Measurements from ENCODE around the gene ANO4.

ANO4 gene

DNA sequence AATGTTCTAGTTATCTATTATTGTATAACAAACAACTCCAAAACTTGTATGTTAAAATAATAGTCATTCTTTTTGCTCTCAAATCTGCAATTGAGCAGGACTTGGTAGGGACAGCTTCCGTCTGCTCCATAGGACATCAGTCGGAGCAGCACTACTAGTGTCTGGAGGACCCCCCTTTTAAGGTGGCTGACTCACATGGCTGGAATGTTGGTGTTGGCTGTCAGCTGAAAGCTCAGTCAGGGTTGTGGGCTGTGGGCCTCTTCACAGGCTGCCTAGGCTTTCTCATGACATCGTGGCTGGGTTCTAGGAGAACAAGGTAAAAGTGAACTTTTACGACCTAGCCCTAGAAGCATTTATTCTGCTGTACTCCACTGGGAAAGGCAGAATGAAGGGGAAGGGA, 160.6 kb downstream of the ANO4 start:
- H3K36me3 ChIP-seq (ENCODE audit: control insufficient read depth in 2 of 2, insufficient read depth in 2 of 2, low read length in 2 of 2): no peaks in the 10 kb centered on the region
- H3K27me3 ChIP-seq (ENCODE audit: control insufficient read depth in 2 of 2, insufficient read depth in 2 of 2, low read length in 2 of 2): no peaks in the 10 kb centered on the region
- no peak overlapping the region for H3K4me3 ChIP-seq (ENCODE audit: low read length in 2 of 2)
- H3K4me1 ChIP-seq (ENCODE audit: control insufficient read depth in 2 of 2, insufficient read depth in 2 of 2, low read length in 2 of 2): no peaks in the 10 kb centered on the region
- H3K9me3 ChIP-seq (ENCODE audit: control insufficient read depth in 2 of 2, low read length in 2 of 2): no peaks in the 10 kb centered on the region
- H3K27ac ChIP-seq (ENCODE audit: low read depth in 2 of 2, low read length in 2 of 2): no peak overlapping the region
- H3K9ac ChIP-seq (ENCODE audit: low read depth in 1 of 2, low read length in 2 of 2): no peak overlapping the region

DNA sequence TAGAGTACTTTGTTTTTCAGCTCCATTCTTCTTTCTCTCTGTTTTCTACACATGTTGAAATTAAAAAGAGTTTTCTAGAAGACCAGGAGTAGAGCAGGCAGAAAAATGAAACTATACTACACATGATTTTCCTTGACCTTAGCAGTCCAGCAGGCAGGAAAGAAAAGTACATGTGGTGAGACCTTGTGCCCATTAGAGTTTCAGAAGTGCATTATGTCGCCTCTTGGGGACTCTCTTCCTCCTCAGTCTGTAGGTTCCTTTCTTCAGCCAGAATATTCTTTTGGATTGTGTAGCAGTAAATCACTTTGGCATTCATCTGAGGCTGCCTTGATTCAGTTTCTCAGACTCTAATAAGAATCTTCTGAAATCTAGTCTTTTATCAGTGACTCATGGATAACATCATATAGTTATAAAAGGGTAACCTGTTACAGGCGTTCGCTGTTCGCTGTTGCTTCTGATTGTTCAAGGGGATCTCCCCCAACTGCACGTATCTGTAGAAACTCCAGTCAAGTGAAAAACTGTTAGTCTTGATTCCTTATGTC, 161.8 kb downstream of the ANO4 start:
- H3K4me1 ChIP-seq (ENCODE audit: control insufficient read depth in 2 of 2, insufficient read depth in 2 of 2, low read length in 2 of 2): no peaks in the 10 kb centered on the region
- H3K9me3 ChIP-seq (ENCODE audit: control insufficient read depth in 2 of 2, low read length in 2 of 2): no peaks in the 10 kb centered on the region
- H3K4me3 ChIP-seq (ENCODE audit: low read length in 2 of 2): no peak overlapping the region
- no peaks in the 10 kb centered on the region for H3K36me3 ChIP-seq (ENCODE audit: control insufficient read depth in 2 of 2, insufficient read depth in 2 of 2, low read length in 2 of 2)
- H3K27ac ChIP-seq (ENCODE audit: low read depth in 2 of 2, low read length in 2 of 2): no peak overlapping the region
- no peak overlapping the region for H3K9ac ChIP-seq (ENCODE audit: low read depth in 1 of 2, low read length in 2 of 2)
- H3K27me3 ChIP-seq (ENCODE audit: control insufficient read depth in 2 of 2, insufficient read depth in 2 of 2, low read length in 2 of 2): no peaks in the 10 kb centered on the region

DNA sequence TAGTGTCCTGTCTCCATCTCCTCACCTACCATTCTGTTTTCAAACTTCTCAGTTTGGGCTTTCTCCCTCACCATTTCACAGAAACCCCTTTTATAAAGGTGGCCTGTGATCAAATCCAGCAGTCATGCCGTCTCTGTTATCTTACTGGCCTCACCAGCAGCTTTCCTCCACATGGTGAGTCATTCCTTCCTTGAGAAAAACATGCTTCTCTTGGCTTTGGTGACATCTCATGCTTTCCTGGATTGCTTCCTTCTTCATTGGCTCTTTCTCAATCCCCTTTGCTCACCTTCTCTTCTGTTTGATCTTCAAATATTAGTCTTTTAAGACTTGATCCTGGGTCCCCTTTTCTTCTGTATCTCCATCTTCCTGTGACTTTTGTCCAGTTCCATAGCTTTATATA, 164.9 kb downstream of the ANO4 start:
- no peaks in the 10 kb centered on the region for H3K9me3 ChIP-seq (ENCODE audit: control insufficient read depth in 2 of 2, low read length in 2 of 2)

DNA sequence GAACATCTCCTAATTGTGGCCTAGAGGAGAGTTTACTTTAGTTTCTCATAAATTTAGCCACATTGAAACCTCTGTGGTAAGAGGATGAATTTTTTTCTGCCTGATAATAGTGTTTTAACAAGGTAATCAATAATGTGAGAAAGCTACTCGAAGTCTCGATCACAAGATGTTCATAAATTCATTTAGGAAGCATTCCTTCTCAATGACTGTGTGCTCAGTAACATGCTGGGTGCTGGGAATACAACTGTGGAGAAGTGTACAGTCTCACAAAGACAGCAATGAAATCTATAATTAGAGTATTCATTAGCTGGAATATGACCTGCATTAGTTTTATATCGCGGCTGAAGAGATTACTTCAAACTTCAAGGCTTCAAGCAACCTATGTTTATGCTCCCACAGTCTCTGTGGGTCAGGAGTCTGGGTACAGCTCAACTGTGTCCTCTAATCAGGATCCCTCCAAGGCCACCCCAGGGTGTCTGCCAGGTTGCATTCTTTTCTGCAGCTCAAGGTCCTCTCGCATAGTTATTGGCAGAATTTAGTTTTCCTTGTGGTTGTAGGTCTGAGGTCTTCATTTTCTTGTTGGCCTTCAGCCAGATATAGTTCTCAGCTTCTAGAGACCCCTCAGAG, 167.6 kb downstream of the ANO4 start:
- H3K4me1 ChIP-seq (ENCODE audit: control insufficient read depth in 2 of 2, insufficient read depth in 2 of 2, low read length in 2 of 2): no peaks in the 10 kb centered on the region
- H3K27ac ChIP-seq (ENCODE audit: low read depth in 2 of 2, low read length in 2 of 2): no peak overlapping the region
- no peaks in the 10 kb centered on the region for H3K9me3 ChIP-seq (ENCODE audit: control insufficient read depth in 2 of 2, low read length in 2 of 2)
- H3K9ac ChIP-seq (ENCODE audit: low read depth in 1 of 2, low read length in 2 of 2): no peak overlapping the region
- no peak overlapping the region for H3K4me3 ChIP-seq (ENCODE audit: low read length in 2 of 2)
- H3K36me3 ChIP-seq (ENCODE audit: control insufficient read depth in 2 of 2, insufficient read depth in 2 of 2, low read length in 2 of 2): no peaks in the 10 kb centered on the region
- no peaks in the 10 kb centered on the region for H3K27me3 ChIP-seq (ENCODE audit: control insufficient read depth in 2 of 2, insufficient read depth in 2 of 2, low read length in 2 of 2)

More for the DNA sequence above, 164.9 kb downstream of the ANO4 start:
- no peaks in the 10 kb centered on the region for H3K36me3 ChIP-seq (ENCODE audit: control insufficient read depth in 2 of 2, insufficient read depth in 2 of 2, low read length in 2 of 2)
- H3K4me1 ChIP-seq (ENCODE audit: control insufficient read depth in 2 of 2, insufficient read depth in 2 of 2, low read length in 2 of 2): no peaks in the 10 kb centered on the region
- no peak overlapping the region for H3K4me3 ChIP-seq (ENCODE audit: low read length in 2 of 2)
- H3K9ac ChIP-seq (ENCODE audit: low read depth in 1 of 2, low read length in 2 of 2): no peak overlapping the region
- H3K27me3 ChIP-seq (ENCODE audit: control insufficient read depth in 2 of 2, insufficient read depth in 2 of 2, low read length in 2 of 2): no peaks in the 10 kb centered on the region
- H3K27ac ChIP-seq (ENCODE audit: low read depth in 2 of 2, low read length in 2 of 2): no peak overlapping the region

DNA sequence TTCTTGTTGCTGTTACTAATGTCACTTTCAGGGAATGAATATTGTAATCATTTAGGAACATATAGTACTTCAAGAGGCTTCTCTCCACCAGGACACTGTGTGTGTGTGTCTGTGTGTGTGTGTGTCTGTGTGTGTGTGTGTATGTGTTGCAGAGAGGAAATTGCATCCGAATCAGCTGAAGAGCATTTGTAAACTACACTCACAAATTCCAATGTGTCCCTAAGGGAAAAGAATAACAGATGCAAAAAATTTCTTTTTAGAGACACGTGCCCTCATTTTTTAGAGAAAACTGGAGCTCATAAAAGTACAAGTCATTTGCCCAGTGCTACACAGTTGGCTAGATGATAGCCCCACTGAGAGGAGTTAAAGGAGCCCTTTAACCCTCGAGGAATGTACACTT, 168.8 kb downstream of the ANO4 start:
- no peak overlapping the region for H3K27ac ChIP-seq (ENCODE audit: low read depth in 2 of 2, low read length in 2 of 2)
- no peak overlapping the region for H3K9ac ChIP-seq (ENCODE audit: low read depth in 1 of 2, low read length in 2 of 2)
- no peaks in the 10 kb centered on the region for H3K27me3 ChIP-seq (ENCODE audit: control insufficient read depth in 2 of 2, insufficient read depth in 2 of 2, low read length in 2 of 2)
- H3K36me3 ChIP-seq (ENCODE audit: control insufficient read depth in 2 of 2, insufficient read depth in 2 of 2, low read length in 2 of 2): no peaks in the 10 kb centered on the region
- H3K9me3 ChIP-seq (ENCODE audit: control insufficient read depth in 2 of 2, low read length in 2 of 2): no peaks in the 10 kb centered on the region
- H3K4me3 ChIP-seq (ENCODE audit: low read length in 2 of 2): no peak overlapping the region
- no peaks in the 10 kb centered on the region for H3K4me1 ChIP-seq (ENCODE audit: control insufficient read depth in 2 of 2, insufficient read depth in 2 of 2, low read length in 2 of 2)

DNA sequence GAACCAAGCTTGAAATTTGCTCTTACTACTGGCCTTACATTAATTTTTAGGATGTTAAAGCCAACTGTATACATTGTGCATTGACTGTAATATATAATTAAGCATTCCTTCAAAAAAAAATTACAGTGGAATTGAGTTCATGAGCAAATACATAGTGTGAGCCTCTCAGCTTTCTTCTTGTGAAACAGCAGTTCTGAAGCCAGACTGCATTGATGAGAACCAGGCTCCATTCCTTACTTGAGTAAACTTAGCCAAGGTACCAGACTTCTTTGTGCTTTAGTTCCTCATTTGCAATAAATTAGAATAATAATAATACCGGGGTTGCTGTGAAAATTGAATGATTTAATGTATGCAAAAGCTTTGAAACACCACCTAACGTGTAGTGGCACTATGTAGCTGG, 169.5 kb downstream of the ANO4 start:
- Histone ChIP-seq H3K4me1 (ENCODE audit: control insufficient read depth in 2 of 2, insufficient read depth in 2 of 2, low read length in 2 of 2) (peaks cover 0 to 4% of the 10 kb centered on the region in 2 donors), H3K9me3 (ENCODE audit: control insufficient read depth in 2 of 2, low read length in 2 of 2) (no peaks in the 10 kb centered on the region), H3K27me3 (ENCODE audit: control insufficient read depth in 2 of 2, insufficient read depth in 2 of 2, low read length in 2 of 2) (no peaks in the 10 kb centered on the region), H3K9ac (ENCODE audit: low read depth in 1 of 2, low read length in 2 of 2) (no peak overlapping the region), H3K4me3 (ENCODE audit: low read length in 2 of 2) (no peak overlapping the region), H3K36me3 (ENCODE audit: control insufficient read depth in 2 of 2, insufficient read depth in 2 of 2, low read length in 2 of 2) (no peaks in the 10 kb centered on the region), H3K27ac (ENCODE audit: low read depth in 2 of 2, low read length in 2 of 2) (no peak overlapping the region)

DNA sequence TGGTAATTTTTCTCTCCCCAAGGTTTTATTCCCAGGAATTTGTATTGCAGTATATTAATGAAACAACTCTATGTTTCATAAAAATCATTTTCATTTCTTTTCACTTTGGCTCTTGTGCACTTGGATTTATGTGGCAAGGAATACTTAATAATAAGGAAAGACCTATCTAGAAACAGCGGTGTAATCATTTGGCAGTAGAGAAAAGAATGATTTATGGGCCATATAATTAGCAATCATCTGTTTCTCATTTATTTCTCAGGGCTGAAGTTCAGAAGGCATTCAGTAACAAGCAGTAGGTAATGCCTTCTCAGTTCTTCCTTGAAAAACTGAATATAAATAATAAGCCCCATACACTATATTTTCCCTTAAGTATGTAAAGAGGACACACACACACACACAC, 172.6 kb downstream of the ANO4 start:
- Histone ChIP-seq H3K9ac (ENCODE audit: low read depth in 1 of 2, low read length in 2 of 2) (no peak overlapping the region), H3K4me3 (ENCODE audit: low read length in 2 of 2) (no peak overlapping the region), H3K27ac (ENCODE audit: low read depth in 2 of 2, low read length in 2 of 2) (no peak overlapping the region), H3K27me3 (ENCODE audit: control insufficient read depth in 2 of 2, insufficient read depth in 2 of 2, low read length in 2 of 2) (no peaks in the 10 kb centered on the region), H3K9me3 (ENCODE audit: control insufficient read depth in 2 of 2, low read length in 2 of 2) (no peaks in the 10 kb centered on the region), H3K36me3 (ENCODE audit: control insufficient read depth in 2 of 2, insufficient read depth in 2 of 2, low read length in 2 of 2) (no peaks in the 10 kb centered on the region), H3K4me1 (ENCODE audit: control insufficient read depth in 2 of 2, insufficient read depth in 2 of 2, low read length in 2 of 2) (peaks cover 0 to 6% of the 10 kb centered on the region in 2 donors)

DNA sequence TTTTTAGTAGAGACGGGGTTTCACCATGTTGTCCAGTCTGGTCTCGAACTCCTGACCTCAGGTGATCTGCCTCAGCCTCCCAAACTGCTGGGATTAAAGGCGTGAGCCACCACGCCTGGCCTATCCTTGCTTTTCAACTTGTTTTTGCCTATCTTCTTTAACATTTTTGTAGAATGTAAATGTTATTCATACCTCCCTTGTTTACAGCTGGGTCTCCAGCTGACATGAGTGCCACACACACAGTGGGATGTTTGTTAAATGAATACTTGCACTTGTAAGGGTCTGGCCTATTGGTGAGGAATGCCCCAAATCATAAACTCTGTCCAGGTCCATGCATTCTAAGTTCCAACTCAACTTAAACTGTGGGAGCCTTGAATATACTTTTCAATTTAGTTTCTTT, 176.3 kb downstream of the ANO4 start:
- no peaks in the 10 kb centered on the region for H3K9me3 ChIP-seq (ENCODE audit: control insufficient read depth in 2 of 2, low read length in 2 of 2)
- no peak overlapping the region for H3K27ac ChIP-seq (ENCODE audit: low read depth in 2 of 2, low read length in 2 of 2)
- no peaks in the 10 kb centered on the region for H3K27me3 ChIP-seq (ENCODE audit: control insufficient read depth in 2 of 2, insufficient read depth in 2 of 2, low read length in 2 of 2)
- H3K4me1 ChIP-seq (ENCODE audit: control insufficient read depth in 2 of 2, insufficient read depth in 2 of 2, low read length in 2 of 2): peaks cover 0 to 6% of the 10 kb centered on the region in 2 donors
- no peaks in the 10 kb centered on the region for H3K36me3 ChIP-seq (ENCODE audit: control insufficient read depth in 2 of 2, insufficient read depth in 2 of 2, low read length in 2 of 2)
- H3K9ac ChIP-seq (ENCODE audit: low read depth in 1 of 2, low read length in 2 of 2): no peak overlapping the region
- H3K4me3 ChIP-seq (ENCODE audit: low read length in 2 of 2): no peak overlapping the region

DNA sequence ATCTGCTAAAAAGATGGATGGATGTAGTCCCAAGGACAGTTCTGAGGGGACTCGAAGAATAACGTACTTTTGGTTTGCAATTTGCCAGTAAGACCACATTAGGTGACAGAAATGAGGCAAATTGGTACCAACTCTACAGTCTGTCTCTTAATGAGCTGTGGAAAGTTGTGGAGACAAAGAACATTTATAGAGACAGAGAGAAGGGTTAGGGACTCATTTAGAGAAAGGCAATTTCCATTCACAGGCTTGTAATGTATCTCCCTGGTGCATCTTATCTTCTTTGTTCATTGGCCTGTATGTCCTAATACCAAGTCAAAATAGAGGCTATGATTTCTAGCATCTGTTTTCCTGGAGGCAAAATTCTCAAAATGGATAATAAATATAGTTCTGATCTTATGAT, 177.5 kb downstream of the ANO4 start:
- peaks cover 0 to 6% of the 10 kb centered on the region in 2 donors for H3K4me1 ChIP-seq (ENCODE audit: control insufficient read depth in 2 of 2, insufficient read depth in 2 of 2, low read length in 2 of 2)
- no peaks in the 10 kb centered on the region for H3K27me3 ChIP-seq (ENCODE audit: control insufficient read depth in 2 of 2, insufficient read depth in 2 of 2, low read length in 2 of 2)
- no peaks in the 10 kb centered on the region for H3K9me3 ChIP-seq (ENCODE audit: control insufficient read depth in 2 of 2, low read length in 2 of 2)
- H3K36me3 ChIP-seq (ENCODE audit: control insufficient read depth in 2 of 2, insufficient read depth in 2 of 2, low read length in 2 of 2): no peaks in the 10 kb centered on the region
- H3K9ac ChIP-seq (ENCODE audit: low read depth in 1 of 2, low read length in 2 of 2): no peak overlapping the region
- no peak overlapping the region for H3K4me3 ChIP-seq (ENCODE audit: low read length in 2 of 2)
- no peak overlapping the region for H3K27ac ChIP-seq (ENCODE audit: low read depth in 2 of 2, low read length in 2 of 2)

DNA sequence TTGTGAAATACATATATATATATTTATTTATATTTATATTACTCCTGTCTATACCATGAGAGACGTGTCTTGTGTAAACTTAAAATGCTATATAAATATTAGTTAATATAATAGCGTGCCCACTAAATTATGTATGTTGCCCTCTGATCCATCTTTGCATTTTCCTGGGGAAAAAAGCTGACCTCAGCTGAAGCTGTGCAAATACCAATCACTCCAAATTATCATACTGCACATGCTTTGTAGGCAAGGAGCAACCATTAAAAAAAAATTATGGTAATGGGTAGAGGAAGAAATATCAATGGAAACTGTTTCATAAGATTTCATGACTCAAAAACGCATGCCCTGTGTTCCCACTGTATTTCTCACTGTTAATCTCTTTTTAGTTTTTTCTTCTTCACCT, 179.8 kb downstream of the ANO4 start:
- Histone ChIP-seq H3K27me3 (ENCODE audit: control insufficient read depth in 2 of 2, insufficient read depth in 2 of 2, low read length in 2 of 2) (no peaks in the 10 kb centered on the region), H3K4me1 (ENCODE audit: control insufficient read depth in 2 of 2, insufficient read depth in 2 of 2, low read length in 2 of 2) (no peaks in the 10 kb centered on the region), H3K27ac (ENCODE audit: low read depth in 2 of 2, low read length in 2 of 2) (no peak overlapping the region), H3K9me3 (ENCODE audit: control insufficient read depth in 2 of 2, low read length in 2 of 2) (no peaks in the 10 kb centered on the region), H3K9ac (ENCODE audit: low read depth in 1 of 2, low read length in 2 of 2) (no peak overlapping the region), H3K4me3 (ENCODE audit: low read length in 2 of 2) (no peak overlapping the region), H3K36me3 (ENCODE audit: control insufficient read depth in 2 of 2, insufficient read depth in 2 of 2, low read length in 2 of 2) (no peaks in the 10 kb centered on the region)

Measured in mucosa of rectum (tissue), 2 donors.